GM12892 (cell line): ENCODE data around the gene SGSH.

Experiments used
- POLR2A ChIP-seq: IDR thresholded peaks from 2 replicates; pipeline ENCODE4 v1.6.1; 2011; ENCODE audit warnings: low read depth, low read length, control low read depth
- POLR2AphosphoS5 ChIP-seq: IDR thresholded peaks from 2 replicates; pipeline ENCODE4 v1.6.1; 2011; ENCODE audit warnings: low read depth, low read length, control low read depth
- TAF1 ChIP-seq: IDR thresholded peaks from 2 replicates; pipeline ENCODE4 v1.6.1; 2011; ENCODE audit warnings: low read depth, mild to moderate bottlenecking, control low read depth, low read length, borderline replicate concordance

GRCh38 chr17:80253631-80254395, 33.7 kb upstream of the SGSH start:
- TF ChIP-seq POLR2A (no peak), POLR2AphosphoS5 (no peak), TAF1 (no peak)
